ENCODE results near the gene SELENOF. TPM values are rescaled to one million over a fixed set of nuclear protein-coding genes. Genes with fewer than 3 reads are reported as not detected.

SELENOF gene
- total RNA-seq, 4 donors from 2014 or later, result 41.3 to 141 (median 76.1) TPM

GRCh38 chr1:86866665-86867064 lies 47.3 kb downstream of the SELENOF start:
- Histone ChIP-seq H3K27ac (peak overlapping the region in 1 of 4 donors; percentile 6), H3K4me1 (no peaks in the 10 kb centered on the region), H3K9me3 (no peaks in the 10 kb centered on the region), H3K27me3 (no peaks in the 10 kb centered on the region), H3K36me3 (no peaks in the 10 kb centered on the region), H3K4me3 (no peak overlapping the region)
- DNase-seq, result no peak
- no peak for TF ChIP-seq POLR2A (IDR thresholded peaks at IDR 0.05)
- no peak for TF ChIP-seq CTCF (IDR thresholded peaks at IDR 0.05)

- no peaks in the 10 kb centered on the region for H3K36me3 ChIP-seq
- no peak for TF ChIP-seq CTCF (IDR thresholded peaks at IDR 0.05)
- TF ChIP-seq POLR2A (IDR thresholded peaks at IDR 0.05), result no peak
- no peaks in the 10 kb centered on the region for H3K27me3 ChIP-seq
- H3K4me1 ChIP-seq, result no peaks in the 10 kb centered on the region
- H3K4me3 ChIP-seq, result no peak overlapping the region
- no peaks in the 10 kb centered on the region for H3K9me3 ChIP-seq
- H3K27ac ChIP-seq, result peak overlapping the region in 1 of 4 donors; percentile 6
- peak in 1 of 3 donors; percentile 39 for DNase-seq
Measured at GRCh38 chr1:86865973-86866637, 47.8 kb downstream of the SELENOF start.

- TF ChIP-seq CTCF (IDR thresholded peaks at IDR 0.05) (no peak), POLR2A (IDR thresholded peaks at IDR 0.05) (no peak)
- no peaks in the 10 kb centered on the region for H3K4me1 ChIP-seq
Measured at GRCh38 chr1:86862920-86863319, 51.0 kb downstream of the SELENOF start.

GRCh38 chr1:86861424-86861823 lies 52.5 kb downstream of the SELENOF start:
- TF ChIP-seq POLR2A (IDR thresholded peaks at IDR 0.05), result no peak
- no peak for TF ChIP-seq CTCF (IDR thresholded peaks at IDR 0.05)
- no peaks in the 10 kb centered on the region for H3K9me3 ChIP-seq
- no peak overlapping the region for H3K27ac ChIP-seq
- no peak for DNase-seq
- H3K4me1 ChIP-seq, result no peaks in the 10 kb centered on the region
- no peaks in the 10 kb centered on the region for H3K36me3 ChIP-seq
- H3K4me3 ChIP-seq, result no peak overlapping the region
- H3K27me3 ChIP-seq, result no peaks in the 10 kb centered on the region

More at GRCh38 chr1:86862920-86863319, 51.0 kb downstream of the SELENOF start:
- Histone ChIP-seq H3K36me3 (no peaks in the 10 kb centered on the region), H3K27ac (no peak overlapping the region), H3K27me3 (no peaks in the 10 kb centered on the region), H3K9me3 (no peaks in the 10 kb centered on the region), H3K4me3 (no peak overlapping the region)
- no peak for DNase-seq

- no peak overlapping the region for H3K27ac ChIP-seq
- DNase-seq, result no peak
Measured at GRCh38 chr1:86860424-86860823, 53.5 kb downstream of the SELENOF start.

More at GRCh38 chr1:86860424-86860823, 53.5 kb downstream of the SELENOF start:
- H3K4me3 ChIP-seq, result no peak overlapping the region
- H3K36me3 ChIP-seq, result no peaks in the 10 kb centered on the region
- H3K4me1 ChIP-seq, result no peaks in the 10 kb centered on the region
- H3K9me3 ChIP-seq, result no peaks in the 10 kb centered on the region
- TF ChIP-seq CTCF (IDR thresholded peaks at IDR 0.05) (no peak), POLR2A (IDR thresholded peaks at IDR 0.05) (no peak)
- no peaks in the 10 kb centered on the region for H3K27me3 ChIP-seq

Measured in Peyer's patch (tissue), 4 donors.